Psoas muscle (tissue), 8 donors: ENCODE data around the gene MMP24OS. TPM values are rescaled to one million over a fixed set of nuclear protein-coding genes. Genes with fewer than 3 reads are reported as not detected.

Experiments
- ATAC-seq, 4 donors: fragments of 200-7000 bp; cut with Tn5 transposase; one replicate each; pipeline ENCODE4 v1.9.1; 2020; ENCODE audit warnings: moderate library complexity in 3 of 4, mild to moderate bottlenecking in 2 of 4
- DNase-seq, 2 donors: peaks; one replicate each; pipeline ENCODE4 v3.0.0-alpha.2; 2020
- H3K27ac ChIP-seq: fragments of 200-600 bp; one replicate; pipeline ENCODE4 v1.8.0; 2022
- H3K27me3 ChIP-seq, 3 donors: fragments of 200-600 bp in 1 of 3; one replicate each; pipeline versions ENCODE4 v1.6.1 to v1.8.0; 2013 to 2022; ENCODE audit warnings: low read length in 2 of 3, mild to moderate bottlenecking in 2 of 3, moderate library complexity in 1 of 3; ENCODE audit not compliant: insufficient read depth in 3 of 3
- H3K36me3 ChIP-seq, 2 donors: fragments of 200-600 bp in 1 of 2; one replicate each; pipeline versions ENCODE4 v1.6.1 to v1.8.0; 2013 to 2022; ENCODE audit warnings: low read depth in 1 of 2, mild to moderate bottlenecking in 1 of 2, moderate library complexity in 1 of 2; ENCODE audit not compliant: insufficient read depth in 1 of 2
- H3K4me1 ChIP-seq: fragments of 200-600 bp; one replicate; pipeline ENCODE4 v1.8.0; 2022
- H3K4me3 ChIP-seq: fragments of 200-600 bp; one replicate; pipeline ENCODE4 v1.8.0; 2022; ENCODE audit warnings: mild to moderate bottlenecking
- H3K9me3 ChIP-seq: fragments of 200-600 bp; one replicate; pipeline ENCODE4 v1.8.0; 2022
- CTCF ChIP-seq: fragments of 200-600 bp; IDR thresholded peaks from one replicate; pipeline ENCODE4 v1.8.0; 2022; ENCODE audit warnings: antibody characterized with exemption
- WGBS, 3 donors: extraction: QIAGEN DNeasy Blood & Tissue Kit; methylation state at CpG; one replicate each; pipeline versions ENCODE4 v1.1.6 to v1.1.7; 2013; 5-methylcytosine and 5-hydroxymethylcytosine counted together
- intact Hi-C, 2 donors: fragments of 100-400 bp; cut with DNase I; formaldehyde crosslinking; loops; one replicate each; pipeline versions ENCODE4 v1.11.0 to v1.14.2; 2022
- polyA plus RNA-seq, 3 donors: library from polyadenylated mRNA; stranded (reverse); fragments of 200-250 nt; gene quantifications; one replicate each; pipeline ENCODE4 v1.2.3, GENCODE V29; 2013
- total RNA-seq, 4 donors: library from RNA; stranded (reverse); fragmentation: NEBNext Ultra II Directional in 2 of 4; extraction: Animal tissue kit (Norgen Biotek cat#: 25700) in 2 of 4; gene quantifications; one replicate each; pipeline versions ENCODE4 v1.2.1 to v1.2.4, GENCODE V29; 2021 to 2023
- donor health status: healthy with polysubstance abuse.
- donor health status: DM: no; HTN: no; CAD: no; lungs with moderate emphysema.
- donor health status: Bipolar disorder and iron deficiency.
- donor health status: healthy.
- donor health status: DM: yes; HTN: yes; CAD: no.
- donor health status: DM: no; HTN: no; CAD: no.
- donor health status: DM: no; HTN: no; CAD: no.
- donor health status: DM: yes; HTN: yes; CAD: no.

MMP24OS gene
- total and polyA plus RNA-seq, 7 donors, result 10.4 to 40.6 (median 25.1) TPM

GRCh38 chr20:35303735-35304491, 26.0 kb upstream of the MMP24OS start:
- Histone ChIP-seq H3K36me3 (peaks cover 0 to 17% of the 10 kb centered on the region in 2 donors), H3K27ac (peak overlapping the region; percentile 87), H3K27me3 (no peaks in the 10 kb centered on the region), H3K4me3 (no peak overlapping the region), H3K9me3 (no peaks in the 10 kb centered on the region), H3K4me1 (peaks cover 44% of the 10 kb centered on the region)
- 30 to 38% (median 34%) methylated on average over 18 of the region's 18 CpGs for WGBS, 3 donors
- peak; percentile 90 for TF ChIP-seq CTCF
- DNase-seq (peak; percentile 76 to 80), ATAC-seq (peak; percentile 28 to 71 (median 48))
- intact Hi-C loops, result loop anchor here (2.0 to 5.0 kb wide), 2 partner anchors 133 to 145 kb away; partner anchors contain the start of gene GDF5 (in 1 of the 2)

GRCh38 chr20:35303382-35303734, 25.4 kb upstream of the MMP24OS start:
- TF ChIP-seq CTCF, result no peak
- 75 to 85% (median 77%) methylated on average over 11 of the region's 11 CpGs for WGBS, 3 donors
- H3K9me3 ChIP-seq, result no peaks in the 10 kb centered on the region
- no peak overlapping the region for H3K27ac ChIP-seq
- ATAC-seq (no peak), DNase-seq (no peak)
- no peaks in the 10 kb centered on the region for H3K27me3 ChIP-seq
- H3K4me1 ChIP-seq, result peaks cover 39% of the 10 kb centered on the region
- H3K36me3 ChIP-seq, result peaks cover 0 to 17% of the 10 kb centered on the region in 2 donors
- intact Hi-C loops, result loop anchor here (2.0 to 5.0 kb wide), 2 partner anchors 134 to 145 kb away; partner anchors contain the start of gene GDF5 (in 1 of the 2)
- H3K4me3 ChIP-seq, result no peak overlapping the region

- Histone ChIP-seq H3K36me3 (peaks cover 0 to 17% of the 10 kb centered on the region in 2 donors), H3K27me3 (no peaks in the 10 kb centered on the region), H3K27ac (no peak overlapping the region), H3K4me3 (no peak overlapping the region), H3K4me1 (peaks cover 32% of the 10 kb centered on the region), H3K9me3 (no peaks in the 10 kb centered on the region)
- no peak for TF ChIP-seq CTCF
- ATAC-seq (no peak), DNase-seq (no peak)
- 86 to 93% (median 90%) methylated on average over 6 of the region's 6 CpGs for WGBS, 3 donors
- intact Hi-C loops, result loop anchor here (2.0 to 5.0 kb wide), 2 partner anchors 135 to 146 kb away; partner anchors contain the start of gene GDF5 (in 1 of the 2)
Measured at GRCh38 chr20:35302421-35303335, 24.8 kb upstream of the MMP24OS start.

GRCh38 chr20:35301426-35301825, 23.5 kb upstream of the MMP24OS start:
- no peak for TF ChIP-seq CTCF
- intact Hi-C loops, result loop anchor here in 1 of 2 donors (5.0 kb wide), 1 partner anchor 136 kb away; the partner anchor contains the start of gene GDF5
- no peaks in the 10 kb centered on the region for H3K9me3 ChIP-seq

More at GRCh38 chr20:35301426-35301825, 23.5 kb upstream of the MMP24OS start:
- 92 to 95% (median 93%) methylated on average over 2 of the region's 2 CpGs for WGBS, 3 donors
- peaks cover 0 to 17% of the 10 kb centered on the region in 2 donors for H3K36me3 ChIP-seq
- ATAC-seq (no peak), DNase-seq (no peak)
- H3K4me3 ChIP-seq, result no peak overlapping the region
- H3K4me1 ChIP-seq, result peaks cover 19% of the 10 kb centered on the region
- no peak overlapping the region for H3K27ac ChIP-seq
- peaks cover 0 to 1% (median 0%) of the 10 kb centered on the region in 3 donors for H3K27me3 ChIP-seq
